ENCODE results near the gene RXRA.

DNA sequence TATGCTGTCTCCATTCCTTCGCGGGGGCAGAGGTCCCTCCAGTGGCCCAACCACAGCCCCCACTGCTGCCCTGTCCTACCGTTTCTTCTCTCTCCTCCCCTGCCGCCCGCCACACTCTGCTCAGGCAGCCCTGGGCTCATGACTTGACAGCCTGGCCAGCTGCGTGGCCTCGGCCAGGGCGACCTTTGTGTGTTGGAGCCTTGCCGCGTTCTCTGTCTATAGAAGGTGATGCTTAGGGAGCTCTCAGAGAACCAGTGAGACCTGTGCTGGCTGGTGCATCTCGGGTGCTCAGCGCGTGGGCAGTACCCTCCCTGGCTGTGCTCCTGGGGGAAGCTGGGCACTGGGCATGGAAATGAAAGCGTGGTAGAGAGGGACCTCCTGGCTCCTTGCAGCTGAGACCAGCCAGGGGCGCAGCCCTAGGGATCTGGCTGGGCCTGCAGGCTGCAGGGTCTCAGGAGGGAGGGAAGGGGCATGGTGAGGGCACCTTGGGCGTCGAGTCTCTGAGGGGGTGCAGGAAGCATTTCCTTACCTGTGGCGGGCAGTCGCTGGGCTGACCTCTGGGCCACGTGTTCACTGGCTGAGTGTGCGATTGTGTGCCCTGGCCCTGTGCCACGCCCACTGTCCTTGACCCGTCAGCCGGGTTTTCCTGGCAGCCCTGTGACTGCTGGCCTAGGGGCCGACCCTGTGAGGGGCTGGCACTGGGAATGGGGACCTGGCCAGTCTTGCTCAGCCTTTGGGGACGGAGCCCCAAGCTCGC lies 50.3 kb downstream of the RXRA start:
- TF ChIP-seq CTCF (IDR thresholded peaks at IDR 0.05; ENCODE audit: extremely low read depth in 1 of 2, insufficient read depth in 1 of 2, low read depth in 1 of 2, low read length in 2 of 2) (no peak), POLR2AphosphoS5 (IDR thresholded peaks at IDR 0.05; ENCODE audit: insufficient read depth, low read depth, low read length) (no peak), EZH2 (IDR thresholded peaks at IDR 0.05; ENCODE audit: borderline replicate concordance, low read depth, low read length, severe bottlenecking) (no peak), POLR2A (IDR thresholded peaks at IDR 0.05; ENCODE audit: low read depth, low read length) (no peak), MAX (IDR thresholded peaks at IDR 0.05; ENCODE audit: insufficient read depth, insufficient read length) (no peak)

All from endothelial cell of umbilical vein (primary cell).